Glutamatergic neuron (in vitro differentiated cells): Measurements from ENCODE around the gene ZNF101. TPM values are rescaled to one million over a fixed set of nuclear protein-coding genes. Genes with fewer than 3 reads are reported as not detected.
"Not testable (repeated sequence)": the region's sequence is repeated elsewhere in the genome, so short reads cannot be mapped to it uniquely, and the experiment has no call there.

Source experiments
- DNase-seq: peaks from one replicate; pipeline ENCODE4 v3.0.0; 2022
- H3K27ac Mint-ChIP-seq: one replicate; pipeline ENCODE4 v1.8.0; 2020; ENCODE audit warnings: mild to moderate bottlenecking, mixed read lengths, inconsistent platforms; ENCODE audit not compliant: unreplicated experiment
- H3K27me3 Mint-ChIP-seq: one replicate; pipeline ENCODE4 v1.8.0; 2020; ENCODE audit warnings: mild to moderate bottlenecking, moderate library complexity, mixed read lengths, inconsistent platforms; ENCODE audit not compliant: unreplicated experiment
- H3K36me3 Mint-ChIP-seq: one replicate; pipeline ENCODE4 v1.8.0; 2020; ENCODE audit warnings: mild to moderate bottlenecking, mixed read lengths, inconsistent platforms; ENCODE audit not compliant: unreplicated experiment
- H3K4me1 Mint-ChIP-seq: one replicate; pipeline ENCODE4 v1.8.0; 2020; ENCODE audit warnings: mild to moderate bottlenecking, low read depth, mixed read lengths, inconsistent platforms; ENCODE audit not compliant: unreplicated experiment
- H3K4me3 Mint-ChIP-seq: one replicate; pipeline ENCODE4 v1.8.0; 2020; ENCODE audit warnings: mild to moderate bottlenecking, mixed read lengths, inconsistent platforms; ENCODE audit not compliant: unreplicated experiment
- H3K9me3 Mint-ChIP-seq: one replicate; pipeline ENCODE4 v1.8.0; 2020; ENCODE audit warnings: mild to moderate bottlenecking, moderate library complexity, mixed read lengths, inconsistent platforms; ENCODE audit not compliant: unreplicated experiment
- total RNA-seq: library from RNA; stranded (reverse); fragmentation: NEBNext Ultra II Directional; extraction: Animal tissue kit (Norgen Biotek cat#: 25700); gene quantifications from one replicate; pipeline ENCODE4 v1.2.1, GENCODE V29; 2021; ENCODE audit not compliant: unreplicated experiment
- TF ChIP-seq, protein P1 (sequence below): fragments of 200-600 bp; sonication (generic); IDR thresholded peaks from one replicate; pipeline ENCODE4 v1.5.0; 2021; ENCODE audit not compliant: partially characterized antibody, unreplicated experiment

Gene ZNF101
- total RNA-seq, 1 donor from 2014 or later, result 8.0 TPM

DNA sequence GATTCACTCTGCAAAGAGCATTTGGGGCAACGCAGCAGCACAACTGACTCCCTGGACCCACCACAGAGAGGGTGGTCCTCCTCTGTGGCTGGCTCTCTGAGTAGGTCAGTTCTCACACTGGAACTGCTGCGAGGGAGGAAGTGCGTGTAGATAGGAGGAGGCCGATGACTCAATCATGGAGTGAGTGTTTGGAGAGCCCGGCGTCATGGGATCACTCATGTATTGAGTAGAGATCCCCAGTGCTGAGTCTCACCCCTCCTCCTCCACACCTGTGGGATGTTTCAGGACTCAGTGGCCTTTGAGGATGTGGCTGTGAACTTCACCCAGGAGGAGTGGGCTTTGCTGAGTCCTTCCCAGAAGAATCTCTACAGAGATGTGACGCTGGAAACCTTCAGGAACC lies 8.9 kb downstream of the ZNF101 start:
- TF ChIP-seq, protein P1, sequence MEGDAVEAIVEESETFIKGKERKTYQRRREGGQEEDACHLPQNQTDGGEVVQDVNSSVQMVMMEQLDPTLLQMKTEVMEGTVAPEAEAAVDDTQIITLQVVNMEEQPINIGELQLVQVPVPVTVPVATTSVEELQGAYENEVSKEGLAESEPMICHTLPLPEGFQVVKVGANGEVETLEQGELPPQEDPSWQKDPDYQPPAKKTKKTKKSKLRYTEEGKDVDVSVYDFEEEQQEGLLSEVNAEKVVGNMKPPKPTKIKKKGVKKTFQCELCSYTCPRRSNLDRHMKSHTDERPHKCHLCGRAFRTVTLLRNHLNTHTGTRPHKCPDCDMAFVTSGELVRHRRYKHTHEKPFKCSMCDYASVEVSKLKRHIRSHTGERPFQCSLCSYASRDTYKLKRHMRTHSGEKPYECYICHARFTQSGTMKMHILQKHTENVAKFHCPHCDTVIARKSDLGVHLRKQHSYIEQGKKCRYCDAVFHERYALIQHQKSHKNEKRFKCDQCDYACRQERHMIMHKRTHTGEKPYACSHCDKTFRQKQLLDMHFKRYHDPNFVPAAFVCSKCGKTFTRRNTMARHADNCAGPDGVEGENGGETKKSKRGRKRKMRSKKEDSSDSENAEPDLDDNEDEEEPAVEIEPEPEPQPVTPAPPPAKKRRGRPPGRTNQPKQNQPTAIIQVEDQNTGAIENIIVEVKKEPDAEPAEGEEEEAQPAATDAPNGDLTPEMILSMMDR, result no peak
- H3K4me3 Mint-ChIP-seq, result peak overlapping the region; percentile 42
- H3K36me3 Mint-ChIP-seq, result peaks cover 39% of the 10 kb centered on the region
- no peaks in the 10 kb centered on the region for H3K4me1 Mint-ChIP-seq
- no peaks in the 10 kb centered on the region for H3K27me3 Mint-ChIP-seq
- H3K9me3 Mint-ChIP-seq, result peaks cover 6% of the 10 kb centered on the region
- no peak overlapping the region for H3K27ac Mint-ChIP-seq
- DNase-seq, result no peak

DNA sequence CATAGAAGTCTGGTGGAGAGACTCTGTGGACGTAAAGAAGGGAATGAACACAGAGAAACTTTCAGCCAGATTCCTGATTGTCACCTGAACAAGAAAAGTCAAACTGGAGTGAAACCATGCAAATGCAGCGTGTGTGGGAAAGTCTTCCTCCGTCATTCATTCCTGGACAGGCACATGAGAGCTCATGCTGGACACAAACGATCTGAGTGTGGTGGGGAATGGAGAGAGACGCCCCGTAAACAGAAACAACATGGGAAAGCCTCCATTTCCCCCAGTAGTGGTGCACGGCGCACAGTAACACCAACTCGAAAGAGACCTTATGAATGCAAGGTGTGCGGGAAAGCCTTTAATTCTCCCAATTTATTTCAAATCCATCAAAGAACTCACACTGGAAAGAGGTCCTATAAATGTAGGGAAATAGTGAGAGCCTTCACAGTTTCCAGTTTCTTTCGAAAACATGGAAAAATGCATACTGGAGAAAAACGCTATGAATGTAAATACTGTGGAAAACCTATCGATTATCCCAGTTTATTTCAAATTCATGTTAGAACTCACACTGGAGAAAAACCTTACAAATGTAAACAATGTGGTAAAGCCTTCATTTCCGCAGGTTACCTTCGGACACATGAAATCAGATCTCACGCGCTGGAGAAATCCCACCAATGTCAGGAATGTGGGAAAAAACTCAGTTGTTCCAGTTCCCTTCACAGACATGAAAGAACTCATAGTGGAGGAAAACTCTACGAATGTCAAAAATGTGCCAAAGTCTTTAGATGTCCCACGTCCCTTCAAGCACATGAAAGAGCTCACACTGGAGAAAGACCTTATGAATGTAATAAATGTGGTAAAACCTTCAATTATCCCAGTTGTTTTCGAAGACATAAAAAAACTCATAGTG lies 10.8 kb downstream of the ZNF101 start:
- Mint-ChIP-seq H3K4me3 (no peak overlapping the region), H3K9me3 (peaks cover 6% of the 10 kb centered on the region), H3K27ac (no peak overlapping the region), H3K27me3 (peaks cover 4% of the 10 kb centered on the region), H3K4me1 (no peaks in the 10 kb centered on the region), H3K36me3 (peaks cover 46% of the 10 kb centered on the region)
- TF ChIP-seq, protein P1, result no peak
- DNase-seq, result no peak

DNA sequence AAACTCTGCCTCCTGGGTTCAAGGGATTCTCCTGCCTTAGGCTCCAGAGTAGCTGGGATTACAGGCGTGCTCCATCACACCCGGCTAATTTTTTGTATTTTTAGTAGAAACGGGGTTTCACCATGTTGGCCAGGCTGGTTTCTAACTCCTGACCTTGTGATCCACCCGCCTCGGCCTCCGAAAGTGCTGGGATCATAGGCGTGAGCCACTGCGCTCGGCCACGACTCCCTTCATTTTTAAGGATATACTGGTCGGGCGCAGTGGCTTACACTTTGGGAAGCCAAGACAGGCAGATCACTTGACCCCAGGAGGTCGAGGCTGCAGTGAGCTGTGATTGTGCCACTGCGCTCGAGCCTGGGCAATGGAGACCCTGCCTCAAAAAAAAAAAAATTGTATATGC lies 17.5 kb downstream of the ZNF101 start:
- H3K9me3 Mint-ChIP-seq, H3K4me3 Mint-ChIP-seq, H3K4me1 Mint-ChIP-seq, DNase-seq, H3K27me3 Mint-ChIP-seq, H3K27ac Mint-ChIP-seq: not testable (repeated sequence)
- peaks cover 14% of the 10 kb centered on the region for H3K36me3 Mint-ChIP-seq

DNA sequence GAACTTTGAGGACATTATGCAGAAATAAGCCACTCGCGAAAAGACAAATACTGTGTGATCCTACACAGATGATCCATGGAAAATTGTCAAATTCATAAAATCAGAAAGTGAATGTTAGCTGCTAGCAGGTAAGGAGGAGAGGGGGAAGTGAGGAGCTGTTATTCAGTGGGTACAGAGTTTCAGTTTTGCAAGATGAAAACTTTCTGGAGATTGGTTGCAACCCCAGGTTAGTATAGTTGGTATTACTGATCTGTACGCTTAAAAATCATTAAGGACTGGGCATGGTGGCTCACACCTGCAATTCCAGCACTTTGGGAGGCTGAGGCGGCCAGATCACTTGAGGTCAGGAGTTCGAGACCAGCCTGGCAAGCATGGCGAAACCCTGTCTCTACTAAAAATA lies 17.9 kb downstream of the ZNF101 start:
- TF ChIP-seq, protein P1, result no peak
- no peak overlapping the region for H3K4me3 Mint-ChIP-seq
- H3K27ac Mint-ChIP-seq, result no peak overlapping the region
- no peaks in the 10 kb centered on the region for H3K4me1 Mint-ChIP-seq
- no peak for DNase-seq
- H3K9me3 Mint-ChIP-seq, result peaks cover 2% of the 10 kb centered on the region
- peaks cover 12% of the 10 kb centered on the region for H3K36me3 Mint-ChIP-seq
- peaks cover 4% of the 10 kb centered on the region for H3K27me3 Mint-ChIP-seq

DNA sequence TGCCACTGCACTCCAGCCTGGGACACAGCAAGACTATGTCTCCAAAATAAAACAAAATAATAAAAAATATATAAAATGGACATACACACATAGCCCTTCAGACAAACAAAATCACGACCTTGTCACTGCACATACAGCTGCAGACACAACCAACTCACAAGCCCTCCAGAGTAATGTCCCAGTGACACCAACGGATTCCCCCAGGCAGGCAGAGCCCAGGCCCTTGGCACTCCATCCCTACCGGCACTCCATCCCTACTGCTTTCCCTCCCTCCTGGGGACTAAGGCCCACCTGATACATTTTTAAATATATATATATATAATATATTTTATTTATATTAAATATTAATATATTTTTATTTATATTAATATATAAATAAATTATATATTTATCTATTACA lies 18.5 kb downstream of the ZNF101 start:
- H3K27me3 Mint-ChIP-seq, result peaks cover 4% of the 10 kb centered on the region
- H3K27ac Mint-ChIP-seq, result no peak overlapping the region
- TF ChIP-seq, protein P1, result no peak
- no peak overlapping the region for H3K4me3 Mint-ChIP-seq
- DNase-seq, result no peak
- H3K4me1 Mint-ChIP-seq, result no peaks in the 10 kb centered on the region
- peaks cover 2% of the 10 kb centered on the region for H3K9me3 Mint-ChIP-seq
- peaks cover 12% of the 10 kb centered on the region for H3K36me3 Mint-ChIP-seq

DNA sequence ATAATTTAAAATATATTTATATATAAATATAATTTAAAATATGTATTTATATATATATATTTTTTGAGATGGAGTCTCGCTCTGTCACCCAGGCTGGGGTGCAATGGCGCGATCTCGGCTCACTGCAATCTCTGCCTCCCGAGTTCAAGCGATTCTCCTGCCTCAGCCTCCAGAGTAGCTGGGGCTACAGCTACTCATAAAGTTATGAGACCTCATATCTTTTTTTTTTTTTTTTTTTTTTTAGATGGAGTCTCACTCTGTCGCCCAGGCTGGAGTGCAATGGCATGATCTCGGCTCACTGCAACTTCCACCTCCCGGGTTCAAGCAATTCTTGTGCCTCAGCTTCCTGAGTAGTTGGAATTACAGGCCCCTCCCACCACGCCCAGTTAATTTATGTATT lies 20.4 kb downstream of the ZNF101 start:
- DNase-seq, H3K4me1 Mint-ChIP-seq: not testable (repeated sequence)

More for the DNA sequence above, 20.4 kb downstream of the ZNF101 start:
- H3K9me3 Mint-ChIP-seq, H3K36me3 Mint-ChIP-seq, H3K4me3 Mint-ChIP-seq, H3K27ac Mint-ChIP-seq, H3K27me3 Mint-ChIP-seq: not testable (repeated sequence)
